Small intestine (tissue), 7 donors: ENCODE results near the gene NECAB3. TPM values are rescaled to one million over a fixed set of nuclear protein-coding genes. Genes with fewer than 3 reads are reported as not detected.

Source experiments
- DNase-seq, 2 donors: peaks; one replicate each; pipeline versions ENCODE4 v3.0.0 to v3.0.0-alpha.2; 2013
- FAIRE-seq: peaks from 2 replicates; lab custom pipeline; 2012; peaks lifted over from hg19 to GRCh38; lab: Jason Lieb, UNC
- H3K27ac ChIP-seq, 3 donors: one replicate each; pipeline ENCODE4 v1.5.1; 2013; ENCODE audit warnings: low read length in 2 of 3, mild to moderate bottlenecking in 2 of 3, control low read depth in 1 of 3, inconsistent platforms in 1 of 3, low read depth in 1 of 3, moderate library complexity in 1 of 3
- H3K27me3 ChIP-seq, 3 donors: one replicate each; pipeline ENCODE4 v1.6.1; 2013; ENCODE audit warnings: low read length in 3 of 3, inconsistent platforms in 1 of 3; ENCODE audit not compliant: control insufficient read depth in 3 of 3, insufficient read depth in 3 of 3
- H3K36me3 ChIP-seq, 3 donors: one replicate each; pipeline ENCODE4 v1.6.1; 2013; ENCODE audit warnings: low read length in 3 of 3, inconsistent platforms in 1 of 3, low read depth in 1 of 3, mild to moderate bottlenecking in 1 of 3, moderate library complexity in 1 of 3; ENCODE audit not compliant: control insufficient read depth in 3 of 3, insufficient read depth in 2 of 3
- H3K4me1 ChIP-seq, 3 donors: one replicate each; pipeline ENCODE4 v1.6.1; 2013; ENCODE audit warnings: low read length in 2 of 3, inconsistent platforms in 1 of 3, low read depth in 1 of 3, mild to moderate bottlenecking in 1 of 3, moderate library complexity in 1 of 3; ENCODE audit not compliant: control insufficient read depth in 3 of 3, insufficient read depth in 2 of 3
- H3K4me3 ChIP-seq, 3 donors: one replicate each; pipeline ENCODE4 v1.5.1; 2013; ENCODE audit warnings: low read length in 3 of 3, control low read depth in 1 of 3, inconsistent platforms in 1 of 3, low read depth in 1 of 3, mild to moderate bottlenecking in 1 of 3, moderate library complexity in 1 of 3
- H3K9me3 ChIP-seq, 2 donors: one replicate each; pipeline ENCODE4 v1.6.1; 2013; ENCODE audit warnings: low read depth in 1 of 2, low read length in 1 of 2; ENCODE audit not compliant: control insufficient read depth in 2 of 2, insufficient read depth in 1 of 2
- WGBS, 3 donors: extraction: QIAGEN DNeasy Blood & Tissue Kit; methylation state at CpG; one replicate each; pipeline ENCODE4 v1.1.7; 2013; 5-methylcytosine and 5-hydroxymethylcytosine counted together
- polyA plus RNA-seq, 4 donors: library from polyadenylated mRNA; stranded (reverse) in 3 of 4; unstranded in 1 of 4; fragments of 200-250 nt in 3 of 4; fragments of 120-200 nt in 1 of 4; gene quantifications; one replicate each; pipeline versions ENCODE4 v1.2.1 to v1.2.3, GENCODE V29; 2013
- donor health status: healthy with polysubstance abuse.
- donor health status: control.
- donor health status: control.
- donor health status: Bipolar disorder and iron deficiency.
- donor health status: healthy.

NECAB3 gene
- polyA plus RNA-seq, 4 donors, result 24.4 to 54.8 (median 42.2) TPM

DNA sequence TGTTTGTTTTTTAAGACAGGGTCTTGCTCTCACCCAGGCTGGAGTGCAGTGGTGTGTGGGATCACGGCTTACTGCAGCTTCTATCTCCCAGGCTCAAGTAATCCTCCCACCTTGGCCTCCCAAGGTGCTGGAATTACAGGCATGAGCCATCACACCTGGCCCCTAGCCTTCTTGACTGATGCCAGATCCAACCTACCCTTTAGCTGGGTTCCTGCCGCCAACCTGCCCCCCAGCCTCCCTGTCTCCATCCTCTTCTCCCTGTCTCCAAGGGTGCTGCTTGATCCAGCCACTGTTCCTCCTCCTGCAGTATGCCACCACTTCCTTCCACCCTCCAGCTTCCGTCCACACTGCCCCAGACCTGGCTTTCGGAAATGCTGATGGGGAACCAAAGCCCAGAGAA is 15.3 kb downstream of the NECAB3 start:
- peaks cover 0 to 57% (median 2%) of the 10 kb centered on the region in 3 donors for H3K36me3 ChIP-seq
- DNase-seq (no peak), FAIRE-seq (no peak)
- H3K4me1 ChIP-seq, result peaks cover 0 to 20% (median 5%) of the 10 kb centered on the region in 3 donors
- H3K27ac ChIP-seq, result no peak overlapping the region
- no peaks in the 10 kb centered on the region for H3K9me3 ChIP-seq
- no peak overlapping the region for H3K4me3 ChIP-seq
- 96 to 99% (median 96%) methylated on average over 4 of the region's 4 CpGs for WGBS, 3 donors
- H3K27me3 ChIP-seq, result no peaks in the 10 kb centered on the region

DNA sequence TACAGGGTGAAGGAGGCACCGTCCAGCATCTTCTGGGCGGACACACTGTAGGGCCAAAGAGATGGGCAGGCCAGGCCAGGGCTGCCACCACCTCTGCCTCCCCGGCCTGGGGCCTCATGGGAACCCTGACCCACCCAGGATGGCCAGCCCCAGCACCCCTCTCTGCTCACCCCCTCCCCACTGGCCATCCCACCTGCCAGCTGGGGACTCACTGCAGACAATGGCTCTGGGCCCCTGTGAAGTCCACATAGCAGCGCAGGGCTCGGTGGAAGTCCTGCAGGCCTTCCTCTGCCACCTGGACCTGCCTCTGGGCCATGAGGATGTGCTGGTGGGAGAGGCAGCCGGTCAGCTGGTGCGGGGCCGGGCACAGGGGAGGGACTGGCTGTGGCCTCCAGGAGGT is 15.7 kb downstream of the NECAB3 start:
- DNase-seq (no peak), FAIRE-seq (no peak)
- Histone ChIP-seq H3K36me3 (peaks cover 0 to 57% (median 2%) of the 10 kb centered on the region in 3 donors), H3K9me3 (no peaks in the 10 kb centered on the region), H3K4me3 (no peak overlapping the region), H3K4me1 (peaks cover 0 to 23% (median 5%) of the 10 kb centered on the region in 3 donors), H3K27ac (no peak overlapping the region), H3K27me3 (no peaks in the 10 kb centered on the region)
- WGBS, 3 donors, result 95 to 99% (median 96%) methylated on average over 8 of the region's 8 CpGs

DNA sequence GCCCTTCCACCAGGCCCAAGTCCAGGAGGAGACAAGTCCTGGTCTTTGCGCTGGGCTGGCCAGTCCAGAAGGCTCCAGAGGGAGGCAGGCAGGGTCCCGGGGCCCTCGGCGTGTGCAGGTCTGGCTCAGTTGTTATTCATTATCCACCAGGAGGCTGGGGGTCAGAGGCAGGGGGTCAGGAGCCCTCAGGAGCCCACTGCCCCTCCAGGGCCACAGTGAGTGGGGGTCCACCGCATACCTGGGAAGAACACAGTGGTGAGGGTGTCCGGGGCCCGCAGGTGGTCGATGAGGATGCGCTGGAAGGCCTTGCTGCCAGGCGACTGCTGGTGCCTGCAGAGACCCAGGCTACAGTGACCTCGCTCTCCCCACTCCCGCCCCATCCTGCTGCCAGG is 16.5 kb downstream of the NECAB3 start:
- peaks cover 0 to 57% (median 2%) of the 10 kb centered on the region in 3 donors for H3K36me3 ChIP-seq
- no peak overlapping the region for H3K4me3 ChIP-seq
- DNase-seq (no peak), FAIRE-seq (no peak)
- H3K27ac ChIP-seq, result no peak overlapping the region
- H3K27me3 ChIP-seq, result no peaks in the 10 kb centered on the region
- peaks cover 0 to 27% (median 2%) of the 10 kb centered on the region in 3 donors for H3K4me1 ChIP-seq
- no peaks in the 10 kb centered on the region for H3K9me3 ChIP-seq
- WGBS, 3 donors, result 94 to 96% (median 96%) methylated on average over 12 of the region's 12 CpGs

DNA sequence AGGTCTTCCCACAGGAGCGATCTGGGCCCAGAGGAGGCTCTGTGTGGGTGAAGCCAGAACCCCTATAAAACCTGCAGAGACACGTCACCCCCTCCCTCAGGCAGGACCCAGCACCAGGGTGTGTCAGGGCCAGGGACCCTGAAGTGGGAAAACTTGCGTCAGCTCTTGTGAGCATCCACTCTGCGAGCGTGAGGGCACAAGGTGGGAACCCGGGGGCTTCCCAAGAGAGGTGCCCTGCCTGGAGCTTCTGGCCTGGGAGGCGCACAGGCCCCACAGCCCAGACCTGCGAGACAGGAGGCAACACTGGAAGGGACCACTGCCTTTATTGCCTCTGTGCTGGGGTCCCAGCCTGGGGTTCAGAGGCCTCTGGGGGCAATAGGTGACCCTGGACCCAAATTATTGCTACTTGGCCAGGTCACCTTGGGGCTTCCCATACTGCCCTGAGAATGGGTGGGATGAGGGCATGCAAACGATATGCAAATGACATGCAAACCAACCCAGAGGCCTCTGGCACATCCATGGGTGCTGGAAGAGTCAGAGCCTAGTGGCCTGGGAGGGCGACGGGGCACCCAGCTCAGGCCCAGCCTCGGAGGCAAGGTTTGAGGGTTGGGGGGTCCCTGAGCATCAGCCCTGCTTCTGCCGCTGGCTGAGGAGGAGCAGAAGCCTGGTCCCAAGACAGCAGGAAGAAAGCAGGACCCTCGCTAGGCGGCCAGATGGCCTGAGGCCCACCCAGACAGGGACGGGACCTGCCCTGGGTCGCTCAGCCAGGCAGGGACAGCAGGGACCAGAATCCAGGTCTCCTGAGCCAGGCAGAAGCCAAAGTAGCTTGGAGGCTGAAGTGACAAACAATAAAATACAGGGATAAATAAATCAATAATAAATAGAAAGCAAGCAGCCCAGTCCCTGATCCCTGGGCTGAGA is 17.2 kb downstream of the NECAB3 start:
- H3K4me1 ChIP-seq, result peaks cover 0 to 25% (median 0%) of the 10 kb centered on the region in 3 donors
- no peak overlapping the region for H3K4me3 ChIP-seq
- DNase-seq (no peak), FAIRE-seq (no peak)
- H3K36me3 ChIP-seq, result peaks cover 0 to 57% (median 2%) of the 10 kb centered on the region in 3 donors
- no peaks in the 10 kb centered on the region for H3K27me3 ChIP-seq
- no peaks in the 10 kb centered on the region for H3K9me3 ChIP-seq
- 91 to 97% (median 95%) methylated on average over 17 of the region's 17 CpGs for WGBS, 3 donors
- H3K27ac ChIP-seq, result no peak overlapping the region

DNA sequence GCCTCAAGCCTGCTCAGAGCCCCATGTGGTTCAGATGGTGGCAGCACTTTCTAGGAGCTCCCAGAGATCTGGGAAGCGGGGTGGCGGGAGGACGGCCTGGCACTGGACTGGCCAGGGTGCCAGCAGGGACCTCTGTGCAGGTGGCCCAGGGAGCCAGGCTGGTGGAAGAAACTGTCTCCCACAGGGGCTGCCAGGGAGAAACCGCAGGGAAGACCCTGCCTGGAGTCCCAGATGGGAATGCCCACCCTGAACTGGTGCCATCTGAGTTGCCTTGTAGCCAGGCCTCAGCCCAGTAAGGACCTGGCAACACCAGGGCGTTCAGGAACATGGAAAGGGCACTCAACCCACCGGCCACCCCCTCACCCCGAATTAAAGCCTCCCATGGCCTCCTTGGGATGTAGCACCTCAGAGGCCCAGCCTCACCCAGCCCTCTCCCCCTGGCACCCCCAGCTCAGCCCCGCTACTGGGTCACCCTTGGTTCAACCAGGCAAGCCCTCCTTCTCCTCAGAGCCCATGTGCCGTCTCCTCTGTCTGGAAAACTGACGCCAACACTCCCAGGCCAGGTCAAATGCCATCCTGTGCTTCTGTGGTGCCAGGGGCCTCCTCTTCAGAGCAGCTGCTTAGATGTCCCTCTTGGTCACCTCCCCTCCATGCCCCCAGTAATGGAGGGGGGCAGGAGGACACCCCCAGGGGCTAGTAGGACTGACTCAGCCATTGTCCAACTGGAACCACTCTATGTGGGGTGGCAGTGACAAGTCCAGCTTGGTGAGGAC is 18.0 kb downstream of the NECAB3 start:
- 93 to 98% (median 97%) methylated on average over 10 of the region's 10 CpGs for WGBS, 3 donors
- Histone ChIP-seq H3K4me1 (peaks cover 0 to 28% (median 0%) of the 10 kb centered on the region in 3 donors), H3K4me3 (no peak overlapping the region), H3K27me3 (no peaks in the 10 kb centered on the region), H3K9me3 (no peaks in the 10 kb centered on the region), H3K27ac (no peak overlapping the region), H3K36me3 (peaks cover 0 to 56% (median 2%) of the 10 kb centered on the region in 3 donors)
- DNase-seq, result no peak
- FAIRE-seq, result no peak

DNA sequence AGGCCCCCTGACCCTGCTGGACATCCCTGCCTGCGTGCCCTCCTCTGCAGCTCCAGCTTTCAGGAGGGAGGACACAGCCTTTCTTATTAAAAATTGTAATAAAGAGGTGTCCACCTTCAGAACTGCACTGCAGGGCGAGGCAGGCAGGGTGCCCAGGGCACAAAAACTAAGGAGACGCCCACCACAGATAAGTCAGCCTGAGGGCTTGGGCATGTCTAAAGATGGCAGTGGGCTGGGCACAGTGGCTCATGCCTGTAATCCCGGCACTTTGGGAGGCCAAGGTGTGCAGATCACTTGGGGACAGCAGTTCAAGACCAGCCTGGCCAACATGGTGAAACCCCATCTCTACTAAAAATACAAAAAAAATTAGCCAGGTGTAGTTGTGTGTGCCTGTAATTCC is 19.1 kb downstream of the NECAB3 start:
- DNase-seq (no peak), FAIRE-seq (no peak)
- 24 to 53% (median 30%) methylated on average over 4 of the region's 4 CpGs for WGBS, 3 donors
- Histone ChIP-seq H3K27ac (peak overlapping the region in 2 of 3 donors; percentile 86 to 89), H3K9me3 (no peaks in the 10 kb centered on the region), H3K4me1 (peaks cover 0 to 33% (median 0%) of the 10 kb centered on the region in 3 donors), H3K27me3 (no peaks in the 10 kb centered on the region), H3K36me3 (peaks cover 0 to 46% (median 2%) of the 10 kb centered on the region in 3 donors), H3K4me3 (no peak overlapping the region)

DNA sequence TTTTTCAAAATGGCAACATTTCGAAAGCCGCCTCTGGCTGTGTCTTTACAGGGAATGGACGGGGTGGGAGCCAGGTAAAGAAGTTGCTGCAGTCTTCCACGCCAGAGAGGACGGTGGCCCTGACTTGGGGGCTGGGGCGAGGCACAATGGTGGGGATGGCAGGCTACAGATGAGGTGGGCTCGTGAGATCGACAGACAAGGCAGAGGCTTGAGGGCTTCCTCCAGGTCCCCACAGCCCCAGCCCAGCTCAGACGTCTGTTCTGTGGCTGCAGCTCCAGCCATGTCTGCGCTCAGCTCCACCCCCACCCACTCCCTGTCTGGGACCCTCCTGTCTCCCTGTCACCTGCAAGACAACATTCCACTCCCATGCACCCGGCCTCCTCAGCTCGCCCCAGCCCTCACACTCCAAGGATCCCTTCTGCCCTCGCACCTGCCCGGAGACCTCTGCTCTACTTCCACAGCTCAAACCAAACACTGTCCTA is 19.5 kb downstream of the NECAB3 start:
- Histone ChIP-seq H3K36me3 (peaks cover 0 to 44% (median under 1%) of the 10 kb centered on the region in 3 donors), H3K4me3 (no peak overlapping the region), H3K9me3 (no peaks in the 10 kb centered on the region), H3K27me3 (no peaks in the 10 kb centered on the region), H3K4me1 (peaks cover 0 to 33% (median 0%) of the 10 kb centered on the region in 3 donors), H3K27ac (peak overlapping the region; percentile 43 to 89 (median 86))
- WGBS, 3 donors, result 30 to 60% (median 48%) methylated on average over 14 of the region's 14 CpGs
- DNase-seq (peak; percentile 20 to 49), FAIRE-seq (no peak)
